22Rv1 (cell line): ENCODE results near the gene HMHB1.

ENCODE experiments used
- CTCF ChIP-seq: fragments of 450-650 bp; IDR thresholded peaks from 2 replicates; pipeline ENCODE4 v1.5.1; 2017; ENCODE audit warnings: mild to moderate bottlenecking
- ZFX ChIP-seq: fragments of 450-650 bp; IDR thresholded peaks from 2 replicates; pipeline ENCODE4 v1.6.1; 2017; ENCODE audit warnings: antibody characterized with exemption, borderline replicate concordance

- TF ChIP-seq CTCF = no peak
- TF ChIP-seq ZFX = no peak
Measured at GRCh38 chr5:143807401-143807800, 4.6 kb upstream of the HMHB1 start.
